ENCODE results near the gene MTRFR. TPM values are rescaled to one million over a fixed set of nuclear protein-coding genes. Genes with fewer than 3 reads are reported as not detected.

MTRFR gene
- total RNA-seq, 1 experiment from 2014 or later = 14.8 TPM

DNA sequence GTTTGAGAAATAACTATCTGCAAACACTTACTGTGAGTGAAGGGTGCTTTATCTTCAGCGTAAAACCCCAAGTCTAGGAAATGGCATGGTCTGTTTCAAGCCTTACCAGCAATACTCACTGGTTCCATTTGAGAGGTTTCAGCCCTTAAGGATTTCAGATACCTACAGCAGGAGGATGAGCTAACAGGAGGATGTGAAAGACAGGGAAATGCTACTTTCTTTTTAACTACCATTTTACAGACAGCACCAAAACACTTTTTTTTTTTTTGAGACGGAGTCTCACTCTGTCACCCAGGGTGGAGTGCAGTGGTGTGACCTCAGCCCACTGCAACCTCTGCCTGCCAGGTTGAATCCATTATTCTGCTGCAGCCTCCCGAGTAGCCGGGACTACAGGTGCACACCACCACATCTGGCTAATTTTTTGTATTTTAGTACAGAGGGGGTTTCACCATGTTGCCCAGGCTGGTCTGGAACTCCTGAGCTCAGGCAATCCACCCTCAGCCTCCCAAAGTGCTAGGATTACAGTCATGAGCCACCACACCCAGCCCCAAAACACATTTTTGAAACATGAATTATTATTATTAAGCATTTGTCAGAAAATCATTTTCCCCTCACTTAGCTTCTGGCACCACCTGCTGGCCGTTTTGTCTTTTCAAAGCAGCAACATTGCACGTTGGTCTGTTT, 4.6 kb downstream of the MTRFR start:
- TF ChIP-seq, protein P1, sequence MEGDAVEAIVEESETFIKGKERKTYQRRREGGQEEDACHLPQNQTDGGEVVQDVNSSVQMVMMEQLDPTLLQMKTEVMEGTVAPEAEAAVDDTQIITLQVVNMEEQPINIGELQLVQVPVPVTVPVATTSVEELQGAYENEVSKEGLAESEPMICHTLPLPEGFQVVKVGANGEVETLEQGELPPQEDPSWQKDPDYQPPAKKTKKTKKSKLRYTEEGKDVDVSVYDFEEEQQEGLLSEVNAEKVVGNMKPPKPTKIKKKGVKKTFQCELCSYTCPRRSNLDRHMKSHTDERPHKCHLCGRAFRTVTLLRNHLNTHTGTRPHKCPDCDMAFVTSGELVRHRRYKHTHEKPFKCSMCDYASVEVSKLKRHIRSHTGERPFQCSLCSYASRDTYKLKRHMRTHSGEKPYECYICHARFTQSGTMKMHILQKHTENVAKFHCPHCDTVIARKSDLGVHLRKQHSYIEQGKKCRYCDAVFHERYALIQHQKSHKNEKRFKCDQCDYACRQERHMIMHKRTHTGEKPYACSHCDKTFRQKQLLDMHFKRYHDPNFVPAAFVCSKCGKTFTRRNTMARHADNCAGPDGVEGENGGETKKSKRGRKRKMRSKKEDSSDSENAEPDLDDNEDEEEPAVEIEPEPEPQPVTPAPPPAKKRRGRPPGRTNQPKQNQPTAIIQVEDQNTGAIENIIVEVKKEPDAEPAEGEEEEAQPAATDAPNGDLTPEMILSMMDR (conservative IDR thresholded peaks at IDR 0.05) = peak; percentile 81
- H3K36me3 Mint-ChIP-seq (ENCODE audit: insufficient read depth in 1 of 3, low read depth in 3 of 3) = peaks cover 15 to 49% (median 42%) of the 10 kb centered on the region in 3 experiments; a peak in 6 of 7 replicates
- H3K4me1 ChIP-seq (ENCODE audit: insufficient read depth, low read length) = no peaks in the 10 kb centered on the region
- no peak overlapping the region for H3K4ac ChIP-seq (ENCODE audit: low read depth, low read length)
- no peak overlapping the region for H3K56ac ChIP-seq (ENCODE audit: insufficient read length, low read depth, low read length)
- no peak overlapping the region for H2BK120ac ChIP-seq (ENCODE audit: low read depth, low read length, poor library complexity, severe bottlenecking)
- H3K27me3 ChIP-seq (ENCODE audit: insufficient read depth, low read length) = no peaks in the 10 kb centered on the region
- H3K79me1 ChIP-seq (ENCODE audit: insufficient read depth, low read depth, low read length, poor library complexity, severe bottlenecking) = peaks cover 3% of the 10 kb centered on the region
- H4K20me1 ChIP-seq (ENCODE audit: control insufficient read depth, insufficient read depth, insufficient read length) = no peaks in the 10 kb centered on the region
- H3K27ac Mint-ChIP-seq = peak overlapping the region in 1 of 3 experiments; percentile 53; a peak in 2 of 7 replicates
- no peak overlapping the region for H3T11ph ChIP-seq (ENCODE audit: low read length)
- no peak overlapping the region for H3K4me2 ChIP-seq (ENCODE audit: insufficient read depth, insufficient read length, low read length)
- no peak overlapping the region for H2BK12ac ChIP-seq (ENCODE audit: insufficient read length, low read depth, low read length)
- no peak overlapping the region for H2BK5ac ChIP-seq (ENCODE audit: insufficient read length, low read length)
- no peak overlapping the region for H3K4me3 Mint-ChIP-seq
- H3K23ac ChIP-seq (ENCODE audit: insufficient read length, low read depth, low read length) = no peak overlapping the region
- no CpG with 5 or more reads among the region's 6 CpGs for WGBS (ENCODE audit: extremely low coverage, insufficient read length, low lambda C conversion rate)
- H2BK20ac ChIP-seq (ENCODE audit: low read depth, low read length, poor library complexity, severe bottlenecking) = no peak overlapping the region
- H3K9me3 ChIP-seq (ENCODE audit: control insufficient read depth, low read depth, low read length) = no peaks in the 10 kb centered on the region
- H3K14ac ChIP-seq (ENCODE audit: insufficient read depth, low read length) = no peak overlapping the region
- peak; percentile 53 for DNase-seq
- no peaks in the 10 kb centered on the region; a peak in 1 of 5 replicates for H3K9me3 Mint-ChIP-seq
- H4K5ac ChIP-seq (ENCODE audit: insufficient read length, low read depth, low read length) = no peak overlapping the region
- H2AFZ ChIP-seq (ENCODE audit: low read length) = no peak overlapping the region
- H2BK15ac ChIP-seq (ENCODE audit: low read depth, low read length) = no peak overlapping the region
- H3K18ac ChIP-seq (ENCODE audit: insufficient read length, low read depth, low read length) = no peak overlapping the region
- H3K4me1 Mint-ChIP-seq = peaks cover 12 to 15% of the 10 kb centered on the region in 2 experiments
- no peaks in the 10 kb centered on the region for H3K27me3 Mint-ChIP-seq (ENCODE audit: low read depth)
- no peak overlapping the region for H4K8ac ChIP-seq (replicated peaks; ENCODE audit: insufficient read length, low read depth, low read length)
- H2AK5ac ChIP-seq (ENCODE audit: insufficient read length, low read length) = no peak overlapping the region
- H3K27ac ChIP-seq (ENCODE audit: insufficient read length, low read depth, low read length) = no peak overlapping the region
- H3K23me2 ChIP-seq (ENCODE audit: insufficient read length, low read depth, low read length, poor library complexity, severe bottlenecking) = peaks cover 3% of the 10 kb centered on the region
- no peak overlapping the region for H4K91ac ChIP-seq (ENCODE audit: insufficient read length, low read depth, low read length)
- no peak overlapping the region for H3K9ac ChIP-seq (ENCODE audit: extremely low read depth, insufficient read length, low read length)
- H3K79me2 ChIP-seq (ENCODE audit: insufficient read depth, low read length) = peaks cover 2% of the 10 kb centered on the region; the same call in 1 of the 2 replicates
